Measurements from ENCODE around the gene NFU1.

The NFU1 gene

GRCh38 chr2:69456154-69456553, 18.9 kb upstream of the NFU1 start:
- no peaks in the 10 kb centered on the region for H3K79me2 ChIP-seq (ENCODE audit: insufficient read depth, low read length)
- H3K9me3 ChIP-seq (ENCODE audit: insufficient read depth, low read depth, low read length): no peaks in the 10 kb centered on the region
- no peaks in the 10 kb centered on the region for H3K9me2 ChIP-seq (replicated peaks; ENCODE audit: low read depth, low read length)
- H3K4me3 ChIP-seq (ENCODE audit: low read length, poor library complexity, severe bottlenecking): no peak overlapping the region
- H3F3A ChIP-seq (ENCODE audit: low read depth): no peaks in the 10 kb centered on the region
- TF ChIP-seq EZH2phosphoT487 (IDR thresholded peaks at IDR 0.05; ENCODE audit: borderline replicate concordance) (no peak), CTCF (conservative IDR thresholded peaks at IDR 0.05; ENCODE audit: low read length) (no peak)
- no peak overlapping the region for H3K9ac ChIP-seq (ENCODE audit: low read depth, low read length, poor library complexity, severe bottlenecking)
- H3K4me2 ChIP-seq (ENCODE audit: low read depth, low read length, poor library complexity, severe bottlenecking): no peak overlapping the region
- no peaks in the 10 kb centered on the region for H3K27me3 ChIP-seq (ENCODE audit: insufficient read depth, low read length, poor library complexity, severe bottlenecking)
- no peaks in the 10 kb centered on the region for H3K4me1 ChIP-seq (ENCODE audit: insufficient read depth, low read length, poor library complexity, severe bottlenecking)
- H3K36me3 ChIP-seq (ENCODE audit: insufficient read depth, low read length): no peaks in the 10 kb centered on the region
- no peaks in the 10 kb centered on the region for H4K20me1 ChIP-seq (ENCODE audit: insufficient read depth, low read length, poor library complexity, severe bottlenecking)
- H2AFZ ChIP-seq (ENCODE audit: low read length): no peak overlapping the region

GRCh38 chr2:69454976-69455375, 17.7 kb upstream of the NFU1 start:
- H3K9ac ChIP-seq (ENCODE audit: low read depth, low read length, poor library complexity, severe bottlenecking): no peak overlapping the region
- no peak overlapping the region for H2AFZ ChIP-seq (ENCODE audit: low read length)
- H3K79me2 ChIP-seq (ENCODE audit: insufficient read depth, low read length): no peaks in the 10 kb centered on the region
- H3K4me3 ChIP-seq (ENCODE audit: low read length, poor library complexity, severe bottlenecking): no peak overlapping the region
- no peaks in the 10 kb centered on the region for H3F3A ChIP-seq (ENCODE audit: low read depth)
- H3K27me3 ChIP-seq (ENCODE audit: insufficient read depth, low read length, poor library complexity, severe bottlenecking): no peaks in the 10 kb centered on the region
- no peaks in the 10 kb centered on the region for H3K4me1 ChIP-seq (ENCODE audit: insufficient read depth, low read length, poor library complexity, severe bottlenecking)
- no peak for TF ChIP-seq CTCF (conservative IDR thresholded peaks at IDR 0.05; ENCODE audit: low read length)
- no peaks in the 10 kb centered on the region for H3K36me3 ChIP-seq (ENCODE audit: insufficient read depth, low read length)
- H3K9me3 ChIP-seq (ENCODE audit: insufficient read depth, low read depth, low read length): no peaks in the 10 kb centered on the region
- no peaks in the 10 kb centered on the region for H4K20me1 ChIP-seq (ENCODE audit: insufficient read depth, low read length, poor library complexity, severe bottlenecking)
- H3K9me2 ChIP-seq (replicated peaks; ENCODE audit: low read depth, low read length): no peaks in the 10 kb centered on the region
- H3K4me2 ChIP-seq (ENCODE audit: low read depth, low read length, poor library complexity, severe bottlenecking): no peak overlapping the region

GRCh38 chr2:69453475-69454129, 16.4 kb upstream of the NFU1 start:
- Histone ChIP-seq H4K20me1 (ENCODE audit: insufficient read depth, low read length, poor library complexity, severe bottlenecking) (no peaks in the 10 kb centered on the region), H3K9me3 (ENCODE audit: insufficient read depth, low read depth, low read length) (no peaks in the 10 kb centered on the region), H3K9me2 (replicated peaks; ENCODE audit: low read depth, low read length) (no peaks in the 10 kb centered on the region), H3K36me3 (ENCODE audit: insufficient read depth, low read length) (no peaks in the 10 kb centered on the region), H3K79me2 (ENCODE audit: insufficient read depth, low read length) (no peaks in the 10 kb centered on the region), H3K9ac (ENCODE audit: low read depth, low read length, poor library complexity, severe bottlenecking) (no peak overlapping the region), H3K27me3 (ENCODE audit: insufficient read depth, low read length, poor library complexity, severe bottlenecking) (no peaks in the 10 kb centered on the region), H3F3A (ENCODE audit: low read depth) (no peaks in the 10 kb centered on the region), H3K4me3 (ENCODE audit: low read length, poor library complexity, severe bottlenecking) (no peak overlapping the region), H2AFZ (ENCODE audit: low read length) (no peak overlapping the region), H3K4me2 (ENCODE audit: low read depth, low read length, poor library complexity, severe bottlenecking) (no peak overlapping the region), H3K4me1 (ENCODE audit: insufficient read depth, low read length, poor library complexity, severe bottlenecking) (no peaks in the 10 kb centered on the region)
- TF ChIP-seq EZH2phosphoT487 (IDR thresholded peaks at IDR 0.05; ENCODE audit: borderline replicate concordance) (no peak), CTCF (conservative IDR thresholded peaks at IDR 0.05; ENCODE audit: low read length) (no peak)
